GM12878 (cell line): ENCODE data around the gene DHCR24.

Experiments
- BRCA1 ChIP-seq: IDR thresholded peaks from 2 replicates; pipeline ENCODE4 v1.6.1; 2011; ENCODE audit warnings: low read depth, low read length, improper control_type of control experiment
- CREM ChIP-seq: IDR thresholded peaks from 2 replicates; pipeline ENCODE4 v1.6.1; 2014; ENCODE audit warnings: antibody characterized with exemption, low read depth
- CTCF ChIP-seq, 3 experiments: IDR thresholded peaks in 2 of 3; conservative IDR thresholded peaks in 1 of 3; 2 replicates each; pipeline ENCODE4 v1.5.1; 2011; ENCODE audit warnings: low read depth in 3 of 3, low read length in 3 of 3, mild to moderate bottlenecking in 3 of 3, control low read depth in 2 of 3, moderate library complexity in 2 of 3, inconsistent platforms in 1 of 3, mixed read lengths in 1 of 3; ENCODE audit not compliant: control insufficient read depth in 2 of 3, insufficient read depth in 1 of 3; ENCODE audit errors: extremely low read depth in 1 of 3
- RAD21 ChIP-seq: IDR thresholded peaks from 2 replicates; pipeline ENCODE4 v1.6.1; 2011; ENCODE audit warnings: mild to moderate bottlenecking, low read depth, low read length, moderate library complexity; ENCODE audit not compliant: insufficient read depth
- SIX5 ChIP-seq: IDR thresholded peaks from 2 replicates; pipeline ENCODE4 v1.6.1; 2011; ENCODE audit warnings: mild to moderate bottlenecking, low read depth, low read length, moderate library complexity; ENCODE audit not compliant: severe bottlenecking
- TBL1XR1 ChIP-seq: IDR thresholded peaks from 2 replicates; pipeline ENCODE4 v1.6.1; 2012; ENCODE audit warnings: low read depth, low read length, improper control_type of control experiment
- TCF7 ChIP-seq: IDR thresholded peaks from 2 replicates; pipeline ENCODE4 v1.6.1; 2014; ENCODE audit warnings: antibody characterized with exemption, borderline replicate concordance
- ZNF274 ChIP-seq: IDR thresholded peaks from one replicate; pipeline ENCODE4 v1.8.0; 2011; ENCODE audit not compliant: insufficient read length, insufficient read depth
- ZSCAN29 ChIP-seq: fragments of 450-650 bp; IDR thresholded peaks from 2 replicates; pipeline ENCODE4 v1.6.1; 2017; ENCODE audit warnings: mild to moderate bottlenecking, moderate library complexity
- TF ChIP-seq, protein P1 (sequence below): IDR thresholded peaks from 2 replicates; pipeline ENCODE4 v1.6.1; 2011; ENCODE audit warnings: mild to moderate bottlenecking, low read depth, low read length, moderate library complexity; ENCODE audit not compliant: insufficient replicate concordance

DNA sequence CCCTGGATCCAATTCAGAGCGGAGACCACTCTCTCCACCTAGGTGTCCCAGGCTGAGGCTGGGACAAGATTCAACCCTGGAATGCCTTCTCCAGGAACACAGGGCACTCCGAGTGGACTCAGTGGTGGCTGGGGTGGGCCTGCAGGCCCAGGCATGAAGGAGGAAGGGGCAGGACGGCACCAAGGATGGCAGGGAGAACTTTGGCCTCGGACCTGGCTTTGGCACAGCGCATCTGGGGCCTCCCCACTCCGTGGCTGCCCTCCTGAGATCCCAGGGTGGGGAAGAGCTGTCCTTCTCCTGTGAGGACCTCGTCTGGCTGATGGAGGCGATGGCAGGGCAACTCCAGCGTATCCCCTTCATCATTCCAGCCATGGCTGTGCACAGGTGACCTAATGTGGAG lies 35.6 kb downstream of the DHCR24 start:
- TF ChIP-seq ZSCAN29 (no peak), BRCA1 (no peak), ZNF274 (no peak), RAD21 (no peak), CREM (no peak), CTCF (IDR thresholded peaks at IDR 0.05 in 2 of 3, conservative IDR thresholded peaks at IDR 0.05 in 1 of 3; ENCODE audit: control insufficient read depth in 2 of 3, extremely low read depth in 1 of 3, insufficient read depth in 1 of 3, low read depth in 3 of 3, low read length in 3 of 3) (no peak), TCF7 (no peak), TBL1XR1 (no peak), SIX5 (no peak)
- TF ChIP-seq, protein P1, sequence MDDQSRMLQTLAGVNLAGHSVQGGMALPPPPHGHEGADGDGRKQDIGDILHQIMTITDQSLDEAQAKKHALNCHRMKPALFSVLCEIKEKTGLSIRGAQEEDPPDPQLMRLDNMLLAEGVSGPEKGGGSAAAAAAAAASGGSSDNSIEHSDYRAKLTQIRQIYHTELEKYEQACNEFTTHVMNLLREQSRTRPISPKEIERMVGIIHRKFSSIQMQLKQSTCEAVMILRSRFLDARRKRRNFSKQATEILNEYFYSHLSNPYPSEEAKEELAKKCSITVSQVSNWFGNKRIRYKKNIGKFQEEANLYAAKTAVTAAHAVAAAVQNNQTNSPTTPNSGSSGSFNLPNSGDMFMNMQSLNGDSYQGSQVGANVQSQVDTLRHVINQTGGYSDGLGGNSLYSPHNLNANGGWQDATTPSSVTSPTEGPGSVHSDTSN = no peak
